Kidney glomerular epithelial cell (primary cell): ENCODE data around the gene LRRIQ3.

ENCODE experiments used
- DNase-seq: peaks from one replicate; lab custom pipeline; 2025; lab: John Stamatoyannopoulos, UW

The LRRIQ3 gene

DNA sequence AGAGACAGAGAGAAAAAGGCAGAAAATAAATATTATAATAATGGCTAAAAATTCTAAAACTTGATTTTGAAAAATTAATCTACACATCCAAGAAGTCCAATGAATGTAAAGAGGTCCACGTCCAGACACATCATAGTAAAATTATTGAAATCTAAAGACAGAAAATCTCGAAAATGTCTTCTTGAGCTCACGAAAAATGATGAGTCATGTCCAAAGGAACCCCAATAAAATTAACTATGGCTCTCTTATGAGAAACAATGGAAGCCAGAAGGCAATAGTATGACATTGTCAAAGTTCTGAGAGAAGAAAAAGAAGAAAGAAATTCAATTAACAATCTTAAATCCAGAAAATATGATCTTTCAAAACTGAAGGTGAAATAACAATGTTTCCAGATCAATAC, 84.6 kb downstream of the LRRIQ3 start:
- no peak for DNase-seq

DNA sequence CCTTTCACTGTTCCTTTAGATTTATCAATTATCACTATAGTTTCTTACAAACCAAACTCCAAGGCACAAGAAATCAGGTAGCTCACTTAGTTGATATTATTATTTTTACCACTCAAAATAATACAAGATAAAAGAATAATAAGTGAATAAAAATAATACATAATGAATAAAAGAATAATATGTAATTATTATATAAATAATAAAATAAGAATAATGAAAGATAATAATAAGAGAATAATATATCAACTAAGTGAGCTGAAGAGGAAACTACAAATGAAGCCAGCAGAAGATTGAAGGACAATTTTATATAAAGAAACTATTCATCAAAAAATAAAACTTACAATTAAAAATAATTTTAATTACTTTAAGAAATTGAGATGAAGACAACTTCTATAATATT, 90.6 kb downstream of the LRRIQ3 start:
- no peak for DNase-seq

DNA sequence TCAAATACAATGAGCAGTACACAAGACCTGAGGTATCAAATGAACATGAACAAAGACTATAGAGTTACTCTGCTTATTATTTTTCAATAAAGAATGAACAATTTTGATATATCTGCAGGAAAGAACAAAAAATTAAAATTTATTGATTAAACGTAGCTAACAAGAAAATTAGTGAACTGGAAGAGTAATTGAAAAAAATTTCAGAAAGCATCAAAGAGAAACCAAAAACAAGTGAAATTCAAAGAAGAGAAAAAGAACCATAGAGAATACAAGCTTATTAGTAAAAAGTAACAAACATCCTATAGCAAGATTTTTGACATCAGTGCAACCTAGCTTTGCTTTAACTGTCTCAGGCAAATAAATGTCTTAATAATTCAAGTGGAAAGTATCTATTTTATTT, 106.6 kb downstream of the LRRIQ3 start:
- no peak for DNase-seq

DNA sequence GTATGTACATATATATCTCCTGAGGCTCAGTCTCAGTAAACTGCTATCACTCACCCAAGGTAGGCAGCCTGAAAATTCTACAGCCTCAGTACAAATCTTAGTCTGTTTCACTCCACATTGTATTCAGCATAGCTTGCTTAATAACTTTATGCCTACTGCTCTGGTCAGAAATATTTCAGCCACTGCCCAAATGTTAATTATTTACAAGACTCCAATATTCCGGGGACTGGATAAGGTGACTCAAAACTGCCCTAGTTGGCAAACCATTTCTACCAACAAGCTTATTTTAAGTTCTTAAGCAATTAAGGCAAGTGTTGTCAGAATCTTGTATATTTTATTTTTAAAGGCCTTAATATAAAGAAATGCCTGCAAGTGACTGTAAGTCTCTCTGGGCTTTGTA, 114.8 kb downstream of the LRRIQ3 start:
- DNase-seq = peak; percentile 72

DNA sequence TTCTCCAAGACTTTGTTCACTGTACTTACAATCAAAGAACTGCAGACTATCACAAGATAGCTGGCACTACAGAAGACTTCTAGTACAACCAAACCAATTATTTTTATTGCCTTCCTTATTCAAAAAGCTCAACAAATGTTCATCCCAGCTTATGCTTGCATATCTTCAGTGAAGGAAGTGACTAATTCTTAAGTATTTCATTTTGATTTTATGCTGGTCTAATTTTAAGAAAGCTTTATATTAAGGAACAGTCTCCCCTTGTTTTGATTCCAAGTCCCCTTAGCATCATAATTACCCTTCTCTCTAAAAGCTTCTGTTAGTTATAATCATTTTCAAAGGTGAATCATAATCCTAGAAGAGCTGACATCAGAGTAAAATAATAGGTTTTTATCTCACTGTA, 132.9 kb downstream of the LRRIQ3 start:
- DNase-seq = no peak

DNA sequence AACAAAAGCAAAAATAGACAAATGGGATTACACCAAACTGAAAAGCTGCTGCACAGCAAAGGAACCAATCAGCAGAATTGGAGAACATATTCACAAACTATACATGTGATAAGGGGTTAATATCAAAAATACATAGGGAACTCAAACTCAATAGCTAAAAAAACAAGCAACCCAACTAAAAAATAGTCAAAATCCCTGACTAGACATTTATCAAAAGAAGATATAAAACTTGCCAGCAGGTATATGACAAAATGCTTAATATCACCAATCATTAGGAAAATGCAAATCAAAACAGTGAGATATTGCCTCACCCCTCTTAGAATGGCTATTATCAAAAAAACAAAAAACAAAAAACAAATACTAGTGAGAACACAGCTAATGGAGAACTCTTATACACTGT, 140.3 kb downstream of the LRRIQ3 start:
- DNase-seq = no peak

DNA sequence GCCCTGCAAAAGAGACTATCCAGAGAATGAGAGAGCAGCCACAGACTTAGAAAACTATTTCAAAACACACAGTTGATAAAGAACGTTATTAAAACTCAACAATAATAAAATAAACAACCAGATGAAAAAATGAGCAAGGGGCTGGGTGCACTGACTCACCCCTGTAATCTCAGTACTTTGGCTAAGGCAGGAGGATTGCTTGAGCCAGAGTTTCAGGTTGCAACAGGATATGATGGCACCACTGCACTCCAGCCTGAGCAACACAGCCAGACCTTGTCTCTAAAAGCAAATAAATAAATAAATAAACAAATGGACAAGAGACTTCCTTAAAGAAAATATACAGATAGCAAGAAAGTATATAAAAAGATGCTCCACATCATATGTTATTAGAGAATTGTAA, 144.6 kb downstream of the LRRIQ3 start:
- no peak for DNase-seq

DNA sequence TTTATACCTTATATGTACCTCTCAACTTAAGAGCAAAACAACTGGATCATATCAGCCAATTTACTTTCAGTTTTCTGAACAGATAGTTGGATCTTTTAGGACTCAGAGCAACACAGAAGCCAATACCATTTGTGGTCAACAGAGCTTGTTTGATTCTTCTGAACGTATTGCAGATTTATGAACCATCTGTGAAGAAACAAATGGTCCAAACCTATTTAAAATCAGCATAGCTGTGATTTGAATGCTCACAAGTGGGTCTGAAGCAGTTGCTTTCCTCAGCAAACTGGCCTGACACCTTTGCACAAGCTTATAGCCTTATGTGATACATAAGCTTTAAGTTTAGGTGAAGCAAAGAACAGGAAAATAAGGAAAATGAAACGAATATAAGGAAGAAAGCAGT, 147.6 kb downstream of the LRRIQ3 start:
- no peak for DNase-seq

DNA sequence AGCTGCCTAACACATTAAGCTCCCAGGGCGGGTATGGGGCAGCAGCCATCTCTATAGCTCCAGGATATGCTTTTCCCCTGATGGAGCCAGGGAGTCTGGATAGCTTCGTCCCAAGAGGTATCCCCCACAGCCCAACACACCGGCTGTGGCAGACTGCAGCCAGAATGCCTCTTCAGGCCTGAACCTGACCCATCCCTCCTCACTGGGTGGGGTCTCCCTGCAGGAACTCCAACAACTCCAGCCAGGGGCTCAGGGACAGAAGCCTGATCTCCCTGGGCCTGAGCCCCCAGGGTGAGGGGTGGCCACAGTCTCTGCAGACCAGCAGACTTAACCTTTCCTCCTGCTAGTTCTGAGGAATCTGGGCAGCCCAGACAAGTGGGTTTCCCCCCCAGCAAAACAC, 159.9 kb downstream of the LRRIQ3 start:
- DNase-seq = no peak

DNA sequence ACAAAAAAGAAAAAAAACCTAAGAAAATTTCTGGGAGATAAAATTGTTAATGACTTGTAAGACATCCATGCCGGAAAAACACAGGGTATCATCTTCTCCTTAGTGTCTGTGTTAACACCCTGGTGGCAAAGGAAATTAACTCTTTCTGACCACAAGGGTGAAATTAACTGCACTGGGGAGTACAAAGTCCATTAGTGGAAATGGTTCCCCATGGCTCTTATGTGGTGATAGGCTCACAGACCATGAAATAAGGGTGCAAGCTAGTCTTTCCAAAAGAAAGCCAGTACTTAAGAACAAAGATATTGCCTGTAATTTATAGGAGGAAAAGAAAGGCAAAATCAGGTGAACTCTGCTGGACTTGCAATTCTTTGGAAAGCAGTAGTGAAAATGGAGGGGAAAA, 185.4 kb downstream of the LRRIQ3 start:
- no peak for DNase-seq

DNA sequence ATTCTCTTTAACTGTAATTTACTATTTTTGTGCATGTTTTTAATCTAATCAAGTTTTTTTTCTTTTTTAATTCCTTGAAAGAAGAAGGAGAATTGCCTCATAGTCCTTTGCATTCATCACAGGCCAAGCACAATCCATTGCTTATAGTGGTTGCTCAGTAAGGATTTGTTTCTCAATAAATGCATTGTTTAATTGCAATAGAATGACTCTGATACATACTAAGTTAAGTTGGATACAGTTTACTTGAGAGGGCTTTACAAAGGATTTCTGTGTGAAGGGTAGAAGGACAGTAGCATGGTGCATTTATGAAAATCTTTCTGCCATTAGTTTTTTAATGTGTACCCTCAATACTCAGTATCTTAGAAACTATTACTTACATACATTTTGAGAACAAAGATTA, 186.2 kb downstream of the LRRIQ3 start:
- DNase-seq = no peak

DNA sequence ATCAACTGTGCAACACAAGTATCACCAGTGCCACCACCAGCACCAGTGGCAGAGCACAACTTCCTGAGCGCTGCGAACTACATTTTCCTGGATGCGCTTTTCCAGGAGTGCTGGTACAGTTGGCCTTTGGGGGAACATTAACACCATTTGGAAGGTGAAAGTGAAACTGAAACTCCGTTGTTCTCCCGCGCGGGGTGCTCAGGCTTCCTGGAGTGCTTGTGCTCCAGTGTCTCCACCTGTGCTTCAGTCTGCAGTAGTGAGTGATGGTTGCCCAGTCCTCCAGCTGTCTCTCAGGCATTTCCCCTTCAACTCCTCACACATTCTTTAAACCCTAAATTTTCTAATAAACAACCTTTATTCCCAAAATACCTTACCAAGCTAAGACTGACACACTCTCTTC, 187.8 kb downstream of the LRRIQ3 start:
- DNase-seq = no peak

DNA sequence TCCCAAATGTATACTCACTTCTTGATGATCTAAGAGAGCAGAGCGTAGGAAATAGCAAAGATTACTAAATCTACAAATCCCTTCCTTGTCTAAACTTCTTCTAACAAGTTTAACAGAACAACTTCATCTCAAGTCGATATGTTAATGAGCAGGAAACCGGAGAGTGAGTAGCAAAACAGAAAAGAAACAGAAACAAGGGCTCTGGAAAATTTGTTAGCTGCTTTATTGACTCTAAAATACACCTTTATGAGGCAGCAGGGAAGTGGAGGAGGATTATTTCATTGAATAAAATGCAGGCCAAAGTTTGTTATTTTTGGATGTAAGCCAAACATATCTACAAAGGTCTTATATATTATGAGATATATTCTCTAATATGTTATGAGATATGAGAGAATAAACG, 192.4 kb downstream of the LRRIQ3 start:
- no peak for DNase-seq

DNA sequence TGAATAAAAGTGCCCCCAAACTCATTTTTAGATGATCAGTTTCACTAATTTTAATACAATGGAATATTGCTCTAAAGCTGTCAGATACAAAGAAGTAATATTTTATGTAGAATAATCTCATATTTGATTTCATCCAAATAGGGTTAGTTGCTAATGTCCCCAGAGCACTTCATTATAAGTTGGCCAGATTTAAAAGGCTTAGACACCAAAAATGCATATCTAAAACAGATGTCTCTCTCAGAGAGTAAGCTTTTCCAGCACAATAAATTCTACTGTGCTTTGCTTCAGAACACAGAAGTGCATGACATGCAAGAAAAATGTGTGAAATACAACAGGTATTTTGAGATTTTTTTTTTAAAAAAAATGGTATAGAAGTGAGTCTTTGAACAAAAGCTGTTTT, 194.2 kb downstream of the LRRIQ3 start:
- no peak for DNase-seq

DNA sequence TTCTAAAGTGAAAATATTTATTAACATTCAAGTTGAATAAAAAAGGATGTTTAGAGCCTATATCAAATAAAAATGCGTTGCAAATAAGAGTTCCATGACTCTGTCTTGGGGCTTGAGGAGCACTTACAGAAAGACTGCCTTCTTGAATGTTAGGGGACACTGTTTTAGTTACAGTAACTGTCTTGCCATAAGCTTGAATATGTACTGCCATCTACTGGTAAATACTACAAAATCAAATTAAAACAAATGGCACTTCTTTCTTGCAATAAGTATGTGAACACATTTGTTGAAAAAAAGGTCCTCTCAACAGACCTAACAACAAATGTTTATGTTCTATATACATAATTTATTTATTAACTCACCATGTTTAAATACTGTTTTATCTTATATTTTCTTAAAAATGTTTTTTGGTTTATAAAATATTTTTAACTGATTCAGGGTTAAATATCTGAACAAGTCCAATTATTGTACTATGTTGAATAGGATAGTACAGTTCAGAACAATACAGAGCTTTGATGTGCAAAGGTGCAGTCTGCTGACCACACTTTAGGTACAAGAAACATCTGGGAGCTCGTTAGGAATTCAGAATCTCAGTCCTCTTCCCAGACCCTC, 199.5 kb downstream of the LRRIQ3 start:
- DNase-seq = peak; percentile 71

DNA sequence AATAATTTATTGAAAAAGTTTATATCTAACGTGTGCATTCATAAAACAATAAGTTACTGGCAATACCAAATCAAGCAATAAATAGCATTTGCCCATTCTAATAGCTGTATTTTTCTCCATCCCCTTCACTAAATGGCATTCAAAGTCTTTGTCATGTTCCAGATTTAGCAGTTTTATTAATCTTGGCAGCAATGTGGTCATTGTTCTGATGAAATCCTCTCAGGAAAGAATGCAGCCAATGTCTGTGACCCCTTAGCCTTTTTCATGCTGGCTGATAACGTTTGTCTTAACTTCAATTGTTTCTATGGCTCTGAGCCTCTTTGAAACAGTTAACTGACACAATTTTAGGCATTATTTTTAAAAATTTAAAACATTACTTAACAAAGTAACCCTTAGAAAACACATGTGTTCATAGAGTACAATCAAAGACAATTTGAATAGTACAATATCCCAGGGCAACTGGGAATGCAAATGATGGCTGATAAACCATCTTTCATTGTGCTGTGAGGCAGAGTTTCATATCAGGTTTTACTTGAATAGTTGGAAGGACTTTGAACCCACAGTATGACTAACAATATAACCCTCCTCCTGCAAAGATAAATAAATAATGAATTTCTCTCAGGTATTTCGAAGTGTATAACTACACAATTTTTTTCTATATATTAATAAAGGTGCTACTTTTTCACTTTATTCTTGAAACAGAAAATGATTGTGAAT, 217.5 kb downstream of the LRRIQ3 start:
- peak; percentile 87 for DNase-seq

DNA sequence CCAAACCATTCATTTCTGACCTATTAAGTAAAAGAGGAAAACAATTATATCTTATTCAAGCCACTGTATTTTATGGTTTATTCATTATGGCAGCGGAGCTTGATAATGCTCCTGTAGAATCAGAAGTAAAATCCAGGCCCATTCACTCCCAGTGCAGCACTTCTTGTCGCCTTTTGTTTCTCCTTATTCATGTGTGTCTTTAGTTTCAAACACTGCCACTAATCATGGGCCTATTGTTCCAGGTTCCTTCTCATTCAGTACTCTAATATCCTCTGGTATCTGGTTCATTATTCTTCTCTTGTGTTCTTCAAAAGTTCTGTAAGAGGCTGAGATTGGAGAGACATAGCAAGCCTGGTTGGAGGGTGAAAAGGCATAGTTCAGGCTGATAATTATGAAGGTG, 218.3 kb downstream of the LRRIQ3 start:
- peak; percentile 73 for DNase-seq

DNA sequence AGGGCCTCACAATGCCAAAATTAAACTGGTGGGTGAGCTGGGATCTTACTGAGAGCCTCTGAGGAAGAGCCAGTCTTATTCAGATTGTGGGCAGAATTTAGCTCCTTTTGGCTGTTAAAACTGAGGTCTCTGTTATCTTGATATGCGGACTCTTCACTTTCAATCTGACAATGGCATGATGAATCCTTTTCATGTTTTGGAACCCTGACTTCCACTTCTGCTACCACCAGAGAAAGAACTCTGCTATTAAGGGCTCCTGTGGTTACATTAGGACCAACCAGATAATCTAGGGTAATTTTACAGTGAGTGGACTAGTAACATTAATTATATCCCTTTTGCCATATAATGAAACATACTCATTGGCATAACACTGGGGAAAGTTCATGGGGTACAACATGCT, 219.0 kb downstream of the LRRIQ3 start:
- DNase-seq = no peak
